Measurements from ENCODE around the gene VSTM2L.

Gene VSTM2L

GRCh38 chr20:37901654-37902503 is 1.0 kb upstream of the VSTM2L start:
- no peak for DNase-seq

- no peak for DNase-seq
Observed at GRCh38 chr20:37903317-37904007, 535 bp downstream of the VSTM2L start.

- DNase-seq = no peak
Observed at GRCh38 chr20:37904008-37904642, 1.2 kb downstream of the VSTM2L start.

- DNase-seq = no peak
Observed at GRCh38 chr20:37904845-37905373, 2.0 kb downstream of the VSTM2L start.

GRCh38 chr20:37905671-37906613 is 3.0 kb downstream of the VSTM2L start:
- DNase-seq = no peak

GRCh38 chr20:37907330-37907676 is 4.4 kb downstream of the VSTM2L start:
- DNase-seq = no peak

GRCh38 chr20:37907677-37908401 is 4.9 kb downstream of the VSTM2L start:
- no peak for DNase-seq

GRCh38 chr20:37911261-37911660 is 8.3 kb downstream of the VSTM2L start:
- no peak for DNase-seq

- DNase-seq = peak; percentile 88
Observed at GRCh38 chr20:37911838-37912281, 8.9 kb downstream of the VSTM2L start.

GRCh38 chr20:37912874-37913273 is 9.9 kb downstream of the VSTM2L start:
- DNase-seq = no peak

GRCh38 chr20:37913567-37914366 is 10.8 kb downstream of the VSTM2L start:
- DNase-seq = no peak

- DNase-seq = no peak
Observed at GRCh38 chr20:37914367-37914671, 11.4 kb downstream of the VSTM2L start.

- DNase-seq = peak; percentile 69
Observed at GRCh38 chr20:37914672-37915433, 11.9 kb downstream of the VSTM2L start.

GRCh38 chr20:37915434-37915787 is 12.5 kb downstream of the VSTM2L start:
- DNase-seq = peak; percentile 31

- peak; percentile 93 for DNase-seq
Observed at GRCh38 chr20:37915800-37916570, 13.1 kb downstream of the VSTM2L start.

- no peak for DNase-seq
Observed at GRCh38 chr20:37917461-37917860, 14.5 kb downstream of the VSTM2L start.

GRCh38 chr20:37918035-37918434 is 15.1 kb downstream of the VSTM2L start:
- DNase-seq = no peak

GRCh38 chr20:37919389-37920040 is 16.6 kb downstream of the VSTM2L start:
- no peak for DNase-seq

GRCh38 chr20:37920270-37920669 is 17.3 kb downstream of the VSTM2L start:
- peak; percentile 74 for DNase-seq

All from NCI-H2171 (cell line).